ENCODE measurements around the gene NOP14. TPM values are rescaled to one million over a fixed set of nuclear protein-coding genes. Genes with fewer than 3 reads are reported as not detected.

The NOP14 gene
- total RNA-seq, 2 experiments from 2014 or later, result 31.7 to 66.2 TPM

DNA sequence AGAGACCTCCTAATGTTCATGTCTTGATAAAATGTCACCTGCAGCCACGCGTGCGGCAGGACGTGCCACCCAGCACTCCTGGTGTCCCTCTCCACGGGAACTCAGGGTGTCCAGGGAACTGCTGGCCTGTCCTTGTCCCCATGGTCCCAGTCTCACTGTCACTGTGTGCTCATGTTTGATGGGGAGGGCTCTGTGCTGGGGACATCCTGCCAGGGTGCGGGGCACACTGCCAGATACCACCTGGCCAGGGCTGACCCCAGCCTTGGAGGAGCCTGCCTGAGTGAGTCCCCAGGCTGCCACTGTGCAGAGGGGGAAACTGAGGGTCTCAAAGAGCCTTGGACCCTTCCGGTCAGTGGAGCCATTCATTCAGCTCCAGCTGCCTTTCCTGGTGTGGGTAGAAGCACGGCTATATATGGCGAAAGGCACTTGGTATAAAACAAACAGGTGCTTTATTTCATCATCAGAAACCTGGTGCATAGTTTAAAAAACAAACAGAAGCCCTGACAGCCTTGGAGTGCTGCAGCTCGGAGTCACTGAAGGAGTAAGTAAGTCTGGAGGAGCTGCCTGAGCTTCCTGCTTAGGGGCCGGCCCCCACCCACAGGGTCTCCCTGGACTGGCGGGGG is 33.0 kb downstream of the NOP14 start:
- no peak overlapping the region for H3K27ac ChIP-seq (ENCODE audit: low read depth, low read length, poor library complexity, severe bottlenecking)
- H3K36me3 ChIP-seq (ENCODE audit: insufficient read depth, low read length), result peaks cover 30% of the 10 kb centered on the region
- H3K9me3 ChIP-seq (ENCODE audit: low read length), result no peaks in the 10 kb centered on the region
- ChIA-PET CTCF (ENCODE audit: unreplicated experiment) (no interaction called here), POLR2A (interaction anchor here (0.6 kb wide), 1 partner anchor 14 kb away, joined by 4 read pairs; no protein-coding TSS in a partner anchor)
- peaks cover 30% of the 10 kb centered on the region for H3K4me1 ChIP-seq (ENCODE audit: insufficient read depth, low read length, poor library complexity, severe bottlenecking)
- BruUV-seq (replicated peaks), result no TSS peak
- H3K4me2 ChIP-seq (ENCODE audit: low read length), result no peak overlapping the region
- no peak overlapping the region for H3K4me3 ChIP-seq (ENCODE audit: low read depth, low read length, poor library complexity, severe bottlenecking)
- no peak for DNase-seq (ENCODE audit: low spot score)
- no peaks in the 10 kb centered on the region for H3K79me2 ChIP-seq (ENCODE audit: insufficient read depth, low read depth, low read length)
- TF ChIP-seq EZH2phosphoT487 (IDR thresholded peaks at IDR 0.05; ENCODE audit: borderline replicate concordance, low read depth, low read length), result no peak
- TF ChIP-seq, protein P1, sequence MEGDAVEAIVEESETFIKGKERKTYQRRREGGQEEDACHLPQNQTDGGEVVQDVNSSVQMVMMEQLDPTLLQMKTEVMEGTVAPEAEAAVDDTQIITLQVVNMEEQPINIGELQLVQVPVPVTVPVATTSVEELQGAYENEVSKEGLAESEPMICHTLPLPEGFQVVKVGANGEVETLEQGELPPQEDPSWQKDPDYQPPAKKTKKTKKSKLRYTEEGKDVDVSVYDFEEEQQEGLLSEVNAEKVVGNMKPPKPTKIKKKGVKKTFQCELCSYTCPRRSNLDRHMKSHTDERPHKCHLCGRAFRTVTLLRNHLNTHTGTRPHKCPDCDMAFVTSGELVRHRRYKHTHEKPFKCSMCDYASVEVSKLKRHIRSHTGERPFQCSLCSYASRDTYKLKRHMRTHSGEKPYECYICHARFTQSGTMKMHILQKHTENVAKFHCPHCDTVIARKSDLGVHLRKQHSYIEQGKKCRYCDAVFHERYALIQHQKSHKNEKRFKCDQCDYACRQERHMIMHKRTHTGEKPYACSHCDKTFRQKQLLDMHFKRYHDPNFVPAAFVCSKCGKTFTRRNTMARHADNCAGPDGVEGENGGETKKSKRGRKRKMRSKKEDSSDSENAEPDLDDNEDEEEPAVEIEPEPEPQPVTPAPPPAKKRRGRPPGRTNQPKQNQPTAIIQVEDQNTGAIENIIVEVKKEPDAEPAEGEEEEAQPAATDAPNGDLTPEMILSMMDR (conservative IDR thresholded peaks at IDR 0.05; ENCODE audit: low read length), result no peak
- no peaks in the 10 kb centered on the region for H4K20me1 ChIP-seq (ENCODE audit: insufficient read depth, low read length)
- no peak overlapping the region for H2AFZ ChIP-seq (ENCODE audit: low read length)
- intact Hi-C loops (cut with micrococcal nuclease; ENCODE audit: unreplicated experiment), result loop anchor here (5.0 to 10.0 kb wide), 4 partner anchors 78 to 465 kb away; partner anchors contain the start of gene RNF4
- no peaks in the 10 kb centered on the region for H3K9me2 ChIP-seq (ENCODE audit: insufficient read depth, low read length)

DNA sequence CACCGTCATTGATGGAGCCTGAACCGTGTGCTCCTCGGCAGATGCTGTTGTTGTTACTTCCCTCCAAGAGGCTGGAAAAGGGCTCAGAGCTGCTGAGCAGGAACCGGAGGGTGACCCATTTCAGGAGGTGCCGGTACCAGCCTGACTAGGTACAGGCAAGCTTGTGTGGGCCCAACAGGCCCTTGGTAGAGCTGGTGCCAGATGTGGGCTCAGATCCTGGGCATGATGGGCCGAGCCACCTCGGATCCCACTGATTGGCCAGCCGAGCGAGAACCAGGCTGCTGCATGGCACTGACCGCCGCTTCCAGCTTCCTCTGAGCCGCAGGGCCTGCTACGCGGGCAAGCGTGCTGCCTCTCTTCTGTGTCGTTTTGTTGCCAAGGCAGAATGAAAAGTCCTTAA is 33.7 kb downstream of the NOP14 start:
- no peak for DNase-seq (ENCODE audit: low spot score)
- H3K36me3 ChIP-seq (ENCODE audit: insufficient read depth, low read length), result peaks cover 30% of the 10 kb centered on the region
- H3K4me3 ChIP-seq (ENCODE audit: low read depth, low read length, poor library complexity, severe bottlenecking), result no peak overlapping the region
- H3K27ac ChIP-seq (ENCODE audit: low read depth, low read length, poor library complexity, severe bottlenecking), result no peak overlapping the region
- ChIA-PET CTCF (ENCODE audit: unreplicated experiment) (no interaction called here), POLR2A (interaction anchor here (1.0 kb wide), 1 partner anchor 145 kb away, joined by 3 read pairs; no protein-coding TSS in a partner anchor)
- BruUV-seq (replicated peaks), result TSS peak; percentile 82
- no peaks in the 10 kb centered on the region for H4K20me1 ChIP-seq (ENCODE audit: insufficient read depth, low read length)
- no peaks in the 10 kb centered on the region for H3K9me3 ChIP-seq (ENCODE audit: low read length)
- H3K4me2 ChIP-seq (ENCODE audit: low read length), result no peak overlapping the region
- no peaks in the 10 kb centered on the region for H3K9me2 ChIP-seq (ENCODE audit: insufficient read depth, low read length)
- TF ChIP-seq, protein P1 (conservative IDR thresholded peaks at IDR 0.05; ENCODE audit: low read length), result no peak
- TF ChIP-seq EZH2phosphoT487 (IDR thresholded peaks at IDR 0.05; ENCODE audit: borderline replicate concordance, low read depth, low read length), result no peak
- no peak overlapping the region for H2AFZ ChIP-seq (ENCODE audit: low read length)
- peaks cover 30% of the 10 kb centered on the region for H3K4me1 ChIP-seq (ENCODE audit: insufficient read depth, low read length, poor library complexity, severe bottlenecking)
- H3K79me2 ChIP-seq (ENCODE audit: insufficient read depth, low read depth, low read length), result no peaks in the 10 kb centered on the region
- intact Hi-C loops (cut with micrococcal nuclease; ENCODE audit: unreplicated experiment), result no loop called here

All from OCI-LY7 (cell line).